Hepatocyte (in vitro differentiated cells): ENCODE results near the gene POU4F1. TPM values are rescaled to one million over a fixed set of nuclear protein-coding genes. Genes with fewer than 3 reads are reported as not detected.
"Not testable (repeated sequence)": the region's sequence is repeated elsewhere in the genome, so short reads cannot be mapped to it uniquely, and the experiment has no call there.

Source experiments
- DNase-seq: peaks from one replicate; pipeline ENCODE4 v3.0.0-alpha.2; 2016; ENCODE audit warnings: low spot score
- H2AFZ ChIP-seq: fragments of 200-600 bp; sonication (generic); 2 replicates; pipeline ENCODE4 v1.6.0; 2016; ENCODE audit warnings: antibody characterized with exemption, mild to moderate bottlenecking
- H3K27ac ChIP-seq: fragments of 200-600 bp; sonication (generic); 2 replicates; pipeline ENCODE4 v1.5.1; 2016; ENCODE audit warnings: mild to moderate bottlenecking
- H3K27me3 ChIP-seq: fragments of 200-600 bp; sonication (generic); 2 replicates; pipeline ENCODE4 v1.6.1; 2016
- H3K36me3 ChIP-seq: fragments of 200-600 bp; sonication (generic); replicated peaks from 2 replicates; pipeline ENCODE4 v1.5.1; 2016; ENCODE audit warnings: low read depth; ENCODE audit not compliant: insufficient read depth
- H3K4me1 ChIP-seq: fragments of 200-600 bp; sonication (generic); 2 replicates; pipeline ENCODE4 v1.5.1; 2016; ENCODE audit warnings: mild to moderate bottlenecking, moderate library complexity; ENCODE audit not compliant: insufficient read depth
- H3K4me2 ChIP-seq: fragments of 200-600 bp; sonication (generic); 2 replicates; pipeline ENCODE4 v1.6.0; 2016
- H3K4me3 ChIP-seq: fragments of 200-600 bp; sonication (generic); 2 replicates; pipeline ENCODE4 v1.5.1; 2016; ENCODE audit warnings: mild to moderate bottlenecking
- H3K79me2 ChIP-seq: fragments of 200-600 bp; sonication (generic); 2 replicates; pipeline ENCODE4 v1.6.0; 2017; ENCODE audit warnings: mild to moderate bottlenecking
- H3K9me2 ChIP-seq: fragments of 200-600 bp; sonication (generic); replicated peaks from 2 replicates; pipeline ENCODE4 v1.6.0; 2017; ENCODE audit warnings: mild to moderate bottlenecking; ENCODE audit not compliant: insufficient read depth
- H3K9me3 ChIP-seq: fragments of 200-600 bp; sonication (generic); 2 replicates; pipeline ENCODE4 v1.5.1; 2016; ENCODE audit warnings: low read depth, mild to moderate bottlenecking
- H4K20me1 ChIP-seq: fragments of 200-600 bp; sonication (generic); 2 replicates; pipeline ENCODE4 v1.6.0; 2016; ENCODE audit warnings: mild to moderate bottlenecking; ENCODE audit not compliant: insufficient read depth, poor library complexity, severe bottlenecking
- CTCF ChIP-seq: fragments of 200-600 bp; sonication (generic); IDR thresholded peaks from 2 replicates; pipeline ENCODE4 v1.5.1; 2016; ENCODE audit warnings: antibody characterized with exemption, mild to moderate bottlenecking; ENCODE audit not compliant: poor library complexity
- EZH2 ChIP-seq: fragments of 200-600 bp; sonication (generic); IDR thresholded peaks from 2 replicates; pipeline ENCODE4 v1.6.1; 2016; ENCODE audit warnings: antibody characterized with exemption, mild to moderate bottlenecking, borderline replicate concordance
- EZH2phosphoT487 ChIP-seq: fragments of 200-600 bp; sonication (generic); IDR thresholded peaks from one replicate; pipeline ENCODE4 v1.6.1; 2018; ENCODE audit warnings: antibody characterized with exemption, mild to moderate bottlenecking, low read depth, moderate library complexity; ENCODE audit not compliant: unreplicated experiment, severe bottlenecking
- WGBS: methylation state at CpG from one replicate; pipeline ENCODE4 v1.1.6; 2016; ENCODE audit warnings: low lambda C conversion rate; ENCODE audit errors: missing lambda C conversion rate; 5-methylcytosine and 5-hydroxymethylcytosine counted together
- polyA plus RNA-seq: library from polyadenylated mRNA; unstranded; fragments of >200 nt; fragmentation: Nextera tagmentation; extraction: Ambion mirVana; gene quantifications from 2 replicates; pipeline ENCODE4 v1.2.1, GENCODE V29; 2016
- total RNA-seq: library from RNA; depleted of rRNA; stranded (reverse); fragments of >200 nt; gene quantifications from 2 replicates; pipeline ENCODE4 v1.2.3, GENCODE V29; 2014

POU4F1 gene
- total and polyA plus RNA-seq, 2 experiments from 2014 or later = 0.16 to 0.17 TPM

GRCh38 chr13:78649997-78650716 is 46.8 kb upstream of the POU4F1 start:
- H4K20me1 ChIP-seq = peaks cover 44% of the 10 kb centered on the region
- H3K36me3 ChIP-seq = no peaks in the 10 kb centered on the region
- TF ChIP-seq EZH2phosphoT487 (no peak), EZH2 (no peak), CTCF (no peak)
- 77% methylated on average over 3 of the region's 3 CpGs for WGBS
- no peak for DNase-seq
- no peak overlapping the region for H3K4me3 ChIP-seq
- no peak overlapping the region for H3K27ac ChIP-seq
- H3K9me3 ChIP-seq = no peaks in the 10 kb centered on the region
- peaks cover 86% of the 10 kb centered on the region for H3K79me2 ChIP-seq
- H3K4me2 ChIP-seq = peak overlapping the region; percentile 12
- H3K27me3 ChIP-seq = no peaks in the 10 kb centered on the region
- no peak overlapping the region for H2AFZ ChIP-seq
- H3K4me1 ChIP-seq = peaks cover 32% of the 10 kb centered on the region
- H3K9me2 ChIP-seq = no peaks in the 10 kb centered on the region

- H3K9me3 ChIP-seq, H3K36me3 ChIP-seq, H3K27me3 ChIP-seq, H3K9me2 ChIP-seq: not testable (repeated sequence)
- Histone ChIP-seq H3K27ac (peak overlapping the region; percentile 76), H4K20me1 (peaks cover 20% of the 10 kb centered on the region), H3K4me2 (peak overlapping the region; percentile 79), H3K4me1 (peaks cover 32% of the 10 kb centered on the region), H3K79me2 (peaks cover 86% of the 10 kb centered on the region), H3K4me3 (peak overlapping the region; percentile 1), H2AFZ (peak overlapping the region; percentile 29)
- peak; percentile 51 for DNase-seq
- WGBS = 21% methylated on average over 11 of the region's 11 CpGs
Observed at GRCh38 chr13:78647109-78647678, 43.8 kb upstream of the POU4F1 start.

DNA sequence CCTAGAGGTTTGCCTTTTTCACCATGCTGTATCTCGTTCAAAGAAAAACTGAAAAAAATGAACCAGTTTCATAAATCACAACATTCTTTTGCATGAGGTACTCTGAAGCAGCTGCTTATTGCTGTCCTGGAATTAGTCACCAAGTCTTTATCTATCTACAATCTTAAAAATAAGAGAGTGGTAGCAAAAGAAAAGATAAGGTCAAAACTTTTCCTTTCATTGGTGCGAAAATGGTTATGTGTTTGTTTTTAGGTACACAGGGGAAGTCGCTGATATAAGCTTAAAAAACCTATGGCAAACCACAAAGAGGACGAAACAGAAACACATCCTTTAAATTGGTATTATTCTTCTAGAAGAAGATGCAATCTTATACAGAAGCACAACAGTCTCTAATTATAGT is 34.9 kb upstream of the POU4F1 start:
- H3K27ac ChIP-seq = no peak overlapping the region
- no peak overlapping the region for H2AFZ ChIP-seq
- H3K36me3 ChIP-seq = no peaks in the 10 kb centered on the region
- WGBS = 83% methylated on average over 4 of the region's 4 CpGs
- no peak overlapping the region for H3K4me3 ChIP-seq
- DNase-seq = no peak
- H3K27me3 ChIP-seq = no peaks in the 10 kb centered on the region
- H4K20me1 ChIP-seq = no peaks in the 10 kb centered on the region
- peaks cover 21% of the 10 kb centered on the region for H3K79me2 ChIP-seq
- H3K4me2 ChIP-seq = no peak overlapping the region
- TF ChIP-seq EZH2phosphoT487 (no peak), EZH2 (no peak), CTCF (no peak)
- no peaks in the 10 kb centered on the region for H3K9me2 ChIP-seq
- no peaks in the 10 kb centered on the region for H3K4me1 ChIP-seq
- no peaks in the 10 kb centered on the region for H3K9me3 ChIP-seq

DNA sequence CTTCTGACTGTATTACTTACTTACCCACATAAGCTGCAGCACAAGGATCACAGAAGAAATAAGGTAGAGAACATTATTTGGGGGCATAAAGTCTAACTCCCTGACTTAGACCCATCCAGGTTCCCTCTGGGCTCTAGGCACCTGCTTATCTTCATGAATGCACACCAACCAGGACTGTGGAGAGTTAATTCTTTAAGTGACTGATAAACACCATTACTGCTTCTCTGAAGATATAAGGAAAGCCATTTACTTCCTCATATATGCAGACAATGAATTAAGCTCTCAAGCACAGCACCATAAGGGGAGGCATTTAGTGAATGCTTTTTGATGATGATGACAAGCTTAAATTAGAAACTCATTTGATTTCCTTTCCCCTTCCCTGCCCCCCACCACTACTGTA is 33.1 kb upstream of the POU4F1 start:
- Histone ChIP-seq H3K4me1 (no peaks in the 10 kb centered on the region), H2AFZ (no peak overlapping the region), H3K36me3 (no peaks in the 10 kb centered on the region), H3K27me3 (no peaks in the 10 kb centered on the region), H3K4me3 (no peak overlapping the region), H3K4me2 (no peak overlapping the region), H3K27ac (no peak overlapping the region), H3K9me3 (no peaks in the 10 kb centered on the region), H4K20me1 (no peaks in the 10 kb centered on the region), H3K9me2 (no peaks in the 10 kb centered on the region), H3K79me2 (peaks cover 6% of the 10 kb centered on the region)
- DNase-seq = no peak
- TF ChIP-seq CTCF = no peak
- TF ChIP-seq EZH2 = no peak
- no peak for TF ChIP-seq EZH2phosphoT487
